Measurements from ENCODE around the gene TPP2.

GRCh38 chr13:102643656-102644055 lies 46.9 kb downstream of the TPP2 start:
- TF ChIP-seq, protein P1, sequence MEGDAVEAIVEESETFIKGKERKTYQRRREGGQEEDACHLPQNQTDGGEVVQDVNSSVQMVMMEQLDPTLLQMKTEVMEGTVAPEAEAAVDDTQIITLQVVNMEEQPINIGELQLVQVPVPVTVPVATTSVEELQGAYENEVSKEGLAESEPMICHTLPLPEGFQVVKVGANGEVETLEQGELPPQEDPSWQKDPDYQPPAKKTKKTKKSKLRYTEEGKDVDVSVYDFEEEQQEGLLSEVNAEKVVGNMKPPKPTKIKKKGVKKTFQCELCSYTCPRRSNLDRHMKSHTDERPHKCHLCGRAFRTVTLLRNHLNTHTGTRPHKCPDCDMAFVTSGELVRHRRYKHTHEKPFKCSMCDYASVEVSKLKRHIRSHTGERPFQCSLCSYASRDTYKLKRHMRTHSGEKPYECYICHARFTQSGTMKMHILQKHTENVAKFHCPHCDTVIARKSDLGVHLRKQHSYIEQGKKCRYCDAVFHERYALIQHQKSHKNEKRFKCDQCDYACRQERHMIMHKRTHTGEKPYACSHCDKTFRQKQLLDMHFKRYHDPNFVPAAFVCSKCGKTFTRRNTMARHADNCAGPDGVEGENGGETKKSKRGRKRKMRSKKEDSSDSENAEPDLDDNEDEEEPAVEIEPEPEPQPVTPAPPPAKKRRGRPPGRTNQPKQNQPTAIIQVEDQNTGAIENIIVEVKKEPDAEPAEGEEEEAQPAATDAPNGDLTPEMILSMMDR (IDR thresholded peaks at IDR 0.05; ENCODE audit: low read length): no peak
- no peak for TF ChIP-seq EZH2 (optimal IDR thresholded peaks at IDR 0.05; ENCODE audit: low read depth, low read length)
